ENCODE measurements around the gene THAP2. TPM values are rescaled to one million over a fixed set of nuclear protein-coding genes. Genes with fewer than 3 reads are reported as not detected.

The THAP2 gene
- total RNA-seq, 1 experiment from 2014 or later: 7.7 TPM

DNA sequence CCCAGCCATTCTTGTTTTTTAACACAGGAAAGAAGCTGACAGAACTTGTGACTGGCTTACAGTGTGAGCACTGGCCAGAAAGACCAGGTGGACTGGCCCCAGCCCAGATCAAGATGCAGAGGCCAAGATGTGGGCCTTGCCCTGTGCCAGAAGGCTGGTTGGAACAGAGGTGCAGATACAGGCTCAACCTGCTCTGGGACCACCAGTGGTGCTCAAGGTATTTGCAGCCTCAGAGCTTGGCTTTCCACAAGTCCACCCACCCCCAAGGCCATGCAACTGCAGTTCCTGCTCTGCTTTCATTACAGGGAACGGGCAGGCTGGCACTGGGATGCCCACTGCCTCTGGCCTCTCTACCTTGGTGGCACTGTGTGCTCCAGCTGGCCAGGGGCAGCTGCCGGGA lies 23.8 kb upstream of the THAP2 start:
- no peak overlapping the region for H3K27ac ChIP-seq (ENCODE audit: low read depth, low read length, poor library complexity, severe bottlenecking)
- H3K36me3 ChIP-seq (ENCODE audit: insufficient read depth, low read length, poor library complexity, severe bottlenecking): peaks cover 76% of the 10 kb centered on the region
- DNase-seq (ENCODE audit: low spot score): no peak
- BruUV-seq (replicated peaks): no TSS peak
- TF ChIP-seq, protein P1, sequence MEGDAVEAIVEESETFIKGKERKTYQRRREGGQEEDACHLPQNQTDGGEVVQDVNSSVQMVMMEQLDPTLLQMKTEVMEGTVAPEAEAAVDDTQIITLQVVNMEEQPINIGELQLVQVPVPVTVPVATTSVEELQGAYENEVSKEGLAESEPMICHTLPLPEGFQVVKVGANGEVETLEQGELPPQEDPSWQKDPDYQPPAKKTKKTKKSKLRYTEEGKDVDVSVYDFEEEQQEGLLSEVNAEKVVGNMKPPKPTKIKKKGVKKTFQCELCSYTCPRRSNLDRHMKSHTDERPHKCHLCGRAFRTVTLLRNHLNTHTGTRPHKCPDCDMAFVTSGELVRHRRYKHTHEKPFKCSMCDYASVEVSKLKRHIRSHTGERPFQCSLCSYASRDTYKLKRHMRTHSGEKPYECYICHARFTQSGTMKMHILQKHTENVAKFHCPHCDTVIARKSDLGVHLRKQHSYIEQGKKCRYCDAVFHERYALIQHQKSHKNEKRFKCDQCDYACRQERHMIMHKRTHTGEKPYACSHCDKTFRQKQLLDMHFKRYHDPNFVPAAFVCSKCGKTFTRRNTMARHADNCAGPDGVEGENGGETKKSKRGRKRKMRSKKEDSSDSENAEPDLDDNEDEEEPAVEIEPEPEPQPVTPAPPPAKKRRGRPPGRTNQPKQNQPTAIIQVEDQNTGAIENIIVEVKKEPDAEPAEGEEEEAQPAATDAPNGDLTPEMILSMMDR (conservative IDR thresholded peaks at IDR 0.05; ENCODE audit: low read depth, low read length): no peak
- TF ChIP-seq EZH2 (IDR thresholded peaks at IDR 0.05; ENCODE audit: borderline replicate concordance, low read depth, low read length, poor library complexity, severe bottlenecking): no peak
- no peaks in the 10 kb centered on the region for H3K9me3 ChIP-seq (ENCODE audit: low read depth, low read length, poor library complexity, severe bottlenecking)
- intact Hi-C loops (cut with micrococcal nuclease; ENCODE audit: unreplicated experiment): no loop called here
- no peak overlapping the region for H3K4me3 ChIP-seq (ENCODE audit: low read depth, low read length, poor library complexity, severe bottlenecking)
- no peaks in the 10 kb centered on the region for H3K27me3 ChIP-seq (replicated peaks; ENCODE audit: insufficient read depth, low read depth, low read length, poor library complexity)
- POLR2A ChIA-PET (ENCODE audit: low non-redundant PET): no interaction called here
- H3K4me1 ChIP-seq (ENCODE audit: insufficient read depth, low read length, poor library complexity, severe bottlenecking): peaks cover 15% of the 10 kb centered on the region
- CTCF ChIA-PET: interaction anchor here (1.0 kb wide), 1 partner anchor 106 kb away, joined by 3 read pairs; no protein-coding TSS in a partner anchor

DNA sequence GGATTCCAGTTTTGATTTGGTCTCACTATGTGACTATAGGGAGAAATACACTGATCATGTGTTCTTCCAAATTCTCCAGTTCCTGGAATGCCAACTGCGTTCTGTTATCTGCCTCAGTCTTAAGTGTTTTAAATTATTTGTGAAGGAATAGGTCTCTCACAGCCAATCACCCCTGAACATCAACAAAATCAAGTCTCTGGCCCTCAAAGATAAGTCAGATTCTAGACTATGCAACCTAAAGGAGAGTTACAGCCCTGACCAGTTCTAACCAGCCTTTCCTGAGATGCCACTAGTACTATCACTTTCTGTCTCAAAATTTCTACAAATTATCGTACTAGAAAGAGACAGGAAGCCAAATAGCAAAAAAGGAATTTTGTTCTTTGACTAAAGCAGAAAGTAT lies 22.7 kb upstream of the THAP2 start:
- Histone ChIP-seq H3K4me3 (ENCODE audit: low read depth, low read length, poor library complexity, severe bottlenecking) (no peak overlapping the region), H3K4me1 (ENCODE audit: insufficient read depth, low read length, poor library complexity, severe bottlenecking) (peaks cover 15% of the 10 kb centered on the region), H3K36me3 (ENCODE audit: insufficient read depth, low read length, poor library complexity, severe bottlenecking) (peaks cover 76% of the 10 kb centered on the region), H3K9me3 (ENCODE audit: low read depth, low read length, poor library complexity, severe bottlenecking) (no peaks in the 10 kb centered on the region), H3K27ac (ENCODE audit: low read depth, low read length, poor library complexity, severe bottlenecking) (peak overlapping the region; percentile 51), H3K27me3 (replicated peaks; ENCODE audit: insufficient read depth, low read depth, low read length, poor library complexity) (no peaks in the 10 kb centered on the region)
- no peak for DNase-seq (ENCODE audit: low spot score)
- intact Hi-C loops (cut with micrococcal nuclease; ENCODE audit: unreplicated experiment): no loop called here
- ChIA-PET CTCF (no interaction called here), POLR2A (ENCODE audit: low non-redundant PET) (no interaction called here)
- no TSS peak for BruUV-seq (replicated peaks)
- no peak for TF ChIP-seq EZH2 (IDR thresholded peaks at IDR 0.05; ENCODE audit: borderline replicate concordance, low read depth, low read length, poor library complexity, severe bottlenecking)
- TF ChIP-seq, protein P1 (conservative IDR thresholded peaks at IDR 0.05; ENCODE audit: low read depth, low read length): no peak

DNA sequence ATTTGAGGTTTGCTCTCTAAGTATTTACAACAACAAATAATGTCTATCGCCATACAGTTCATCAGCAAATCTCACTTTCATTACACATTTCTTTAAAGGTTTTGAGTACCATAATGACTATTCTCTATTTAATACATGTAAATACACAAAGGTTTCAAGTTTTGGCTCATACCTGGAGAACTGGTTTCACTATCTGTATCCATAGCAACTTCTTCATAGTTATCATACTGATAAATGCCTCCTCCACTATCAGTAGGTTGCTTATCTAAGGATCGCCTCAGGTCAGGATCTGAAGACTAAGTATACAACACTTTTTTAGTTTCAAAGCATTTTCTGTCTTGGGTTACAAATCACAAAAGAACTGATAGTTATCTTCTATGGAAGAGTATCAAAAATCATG lies 21.8 kb upstream of the THAP2 start:
- BruUV-seq (replicated peaks): no TSS peak
- POLR2A ChIA-PET (ENCODE audit: low non-redundant PET): no interaction called here
- H3K36me3 ChIP-seq (ENCODE audit: insufficient read depth, low read length, poor library complexity, severe bottlenecking): peaks cover 77% of the 10 kb centered on the region

More for the DNA sequence above, 21.8 kb upstream of the THAP2 start:
- Histone ChIP-seq H3K4me1 (ENCODE audit: insufficient read depth, low read length, poor library complexity, severe bottlenecking) (peaks cover 13% of the 10 kb centered on the region), H3K9me3 (ENCODE audit: low read depth, low read length, poor library complexity, severe bottlenecking) (no peaks in the 10 kb centered on the region), H3K4me3 (ENCODE audit: low read depth, low read length, poor library complexity, severe bottlenecking) (no peak overlapping the region), H3K27ac (ENCODE audit: low read depth, low read length, poor library complexity, severe bottlenecking) (peak overlapping the region; percentile 51), H3K27me3 (replicated peaks; ENCODE audit: insufficient read depth, low read depth, low read length, poor library complexity) (no peaks in the 10 kb centered on the region)
- CTCF ChIA-PET: no interaction called here
- intact Hi-C loops (cut with micrococcal nuclease; ENCODE audit: unreplicated experiment): no loop called here
- TF ChIP-seq EZH2 (IDR thresholded peaks at IDR 0.05; ENCODE audit: borderline replicate concordance, low read depth, low read length, poor library complexity, severe bottlenecking): no peak
- TF ChIP-seq, protein P1 (conservative IDR thresholded peaks at IDR 0.05; ENCODE audit: low read depth, low read length): no peak
- DNase-seq (ENCODE audit: low spot score): no peak

Data from A673 (cell line).